Measurements from ENCODE around the gene ZNF438.

DNA sequence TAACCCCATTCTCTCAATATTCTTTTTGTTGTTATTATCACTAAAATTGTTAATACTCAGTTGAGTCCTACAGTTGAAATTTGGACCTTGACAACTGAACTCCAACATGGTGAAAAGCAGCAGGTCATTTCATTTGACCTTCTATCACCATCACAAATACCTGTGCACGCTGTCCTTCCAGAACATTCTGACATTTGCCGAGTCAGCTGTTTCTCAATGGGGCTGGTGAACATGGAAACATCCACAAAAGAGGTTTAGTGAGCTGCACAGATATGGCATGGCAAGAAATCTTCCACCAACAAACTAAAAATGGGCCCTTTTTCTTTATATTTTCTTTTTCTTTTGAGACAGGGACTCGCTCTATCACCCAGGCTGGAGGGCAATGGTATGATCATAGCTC lies 169.7 kb downstream of the ZNF438 start:
- TF ChIP-seq EZH2phosphoT487 (IDR thresholded peaks at IDR 0.05; ENCODE audit: borderline replicate concordance, low read length), result no peak
- TF ChIP-seq, protein P1, sequence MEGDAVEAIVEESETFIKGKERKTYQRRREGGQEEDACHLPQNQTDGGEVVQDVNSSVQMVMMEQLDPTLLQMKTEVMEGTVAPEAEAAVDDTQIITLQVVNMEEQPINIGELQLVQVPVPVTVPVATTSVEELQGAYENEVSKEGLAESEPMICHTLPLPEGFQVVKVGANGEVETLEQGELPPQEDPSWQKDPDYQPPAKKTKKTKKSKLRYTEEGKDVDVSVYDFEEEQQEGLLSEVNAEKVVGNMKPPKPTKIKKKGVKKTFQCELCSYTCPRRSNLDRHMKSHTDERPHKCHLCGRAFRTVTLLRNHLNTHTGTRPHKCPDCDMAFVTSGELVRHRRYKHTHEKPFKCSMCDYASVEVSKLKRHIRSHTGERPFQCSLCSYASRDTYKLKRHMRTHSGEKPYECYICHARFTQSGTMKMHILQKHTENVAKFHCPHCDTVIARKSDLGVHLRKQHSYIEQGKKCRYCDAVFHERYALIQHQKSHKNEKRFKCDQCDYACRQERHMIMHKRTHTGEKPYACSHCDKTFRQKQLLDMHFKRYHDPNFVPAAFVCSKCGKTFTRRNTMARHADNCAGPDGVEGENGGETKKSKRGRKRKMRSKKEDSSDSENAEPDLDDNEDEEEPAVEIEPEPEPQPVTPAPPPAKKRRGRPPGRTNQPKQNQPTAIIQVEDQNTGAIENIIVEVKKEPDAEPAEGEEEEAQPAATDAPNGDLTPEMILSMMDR (IDR thresholded peaks at IDR 0.05; ENCODE audit: low read depth, low read length, poor library complexity, severe bottlenecking), result no peak

All from DOHH2 (cell line).